HepG2 (cell line): ENCODE measurements around the gene TMC4. TPM values are rescaled to one million over a fixed set of nuclear protein-coding genes. Genes with fewer than 3 reads are reported as not detected.

Experiments
- ATAC-seq: fragments of 200-7000 bp; cut with Tn5 transposase; 3 replicates; pipeline ENCODE4 v1.9.1; 2020; ENCODE audit warnings: mild to moderate bottlenecking, moderate library complexity
- BruUV-seq: library from RNA; stranded (reverse); fragments of 400-500 nt; replicated peaks from 2 replicates; lab custom pipeline; 2021; lab: Mats Ljungman, UMichigan
- CTCF ChIA-PET: fragments of 300-600 bp; formaldehyde crosslinking; extraction: SDS; loops from one replicate; lab custom pipeline; 2021; ENCODE audit warnings: low total read pairs, inconsistent platforms, low intra/inter-chr PET ratio; lab: Yijun Ruan, JAX
- POLR2A ChIA-PET: fragments of 350-600 bp; sonication (Branson Sonifier 250); formaldehyde crosslinking; loops from one replicate; lab custom pipeline; 2020; ENCODE audit warnings: antibody characterized with exemption, inconsistent platforms; lab: Yijun Ruan, JAX
- DNase-seq: peaks from one replicate; pipeline ENCODE4 v3.0.0-alpha.2; 2015; ENCODE audit warnings: low spot score
- FAIRE-seq: peaks from 3 replicates; lab custom pipeline; 2011; peaks lifted over from hg19 to GRCh38; lab: Jason Lieb, UNC
- H2AFZ ChIP-seq: one replicate; pipeline ENCODE4 v1.6.1; 2011; ENCODE audit warnings: low read length, inconsistent platforms
- H3K27ac ChIP-seq: fragments of 300-600 bp; 3 replicates; pipeline ENCODE4 v1.8.0; 2011; ENCODE audit warnings: mixed run types, mild to moderate bottlenecking, mixed read lengths, low read length, inconsistent platforms; ENCODE audit not compliant: insufficient read depth; ENCODE audit errors: extremely low read length
- H3K27me3 ChIP-seq, 2 experiments: fragments of 200-600 bp in 1 of 2; 2 replicates in 1 of 2; 3 replicates in 1 of 2; pipeline versions ENCODE4 v1.6.0 to v1.8.0; 2011; ENCODE audit warnings: low read length in 2 of 2, mild to moderate bottlenecking in 2 of 2, moderate library complexity in 2 of 2, inconsistent platforms in 1 of 2; ENCODE audit not compliant: insufficient read depth in 2 of 2, control insufficient read depth in 1 of 2
- H3K36me3 ChIP-seq, 2 experiments: fragments of 200-600 bp in 1 of 2; replicated peaks in 1 of 2; 2 replicates in 1 of 2; 3 replicates in 1 of 2; pipeline versions ENCODE4 v1.5.1 to v1.8.0; 2011; ENCODE audit warnings: low read length in 2 of 2, inconsistent platforms in 1 of 2; ENCODE audit not compliant: insufficient read depth in 2 of 2, control insufficient read depth in 1 of 2
- H3K4me1 ChIP-seq: 2 replicates; pipeline ENCODE4 v1.5.1; 2012; ENCODE audit warnings: low read length, inconsistent platforms; ENCODE audit not compliant: insufficient read depth
- H3K4me2 ChIP-seq: 2 replicates; pipeline ENCODE4 v1.6.0; 2011; ENCODE audit warnings: low read depth, low read length, inconsistent platforms
- H3K4me3 ChIP-seq, 3 experiments: fragments of 200-600 bp in 1 of 3; sonication (generic), shearing (Covaris generic) in 1 of 3; replicated peaks in 1 of 3; 2 replicates each; pipeline ENCODE4 v1.5.1; 2011 to 2016; ENCODE audit warnings: low read length in 3 of 3, inconsistent platforms in 2 of 3, low read depth in 2 of 3, mild to moderate bottlenecking in 2 of 3, control low read depth in 1 of 3, mixed read lengths in 1 of 3; ENCODE audit not compliant: insufficient read depth in 1 of 3
- H3K79me2 ChIP-seq: one replicate; pipeline ENCODE4 v1.6.1; 2011; ENCODE audit warnings: low read length, inconsistent platforms; ENCODE audit not compliant: insufficient read depth
- H3K9ac ChIP-seq: 2 replicates; pipeline ENCODE4 v1.6.0; 2011; ENCODE audit warnings: mild to moderate bottlenecking, low read depth, low read length, inconsistent platforms; ENCODE audit not compliant: insufficient read depth
- H3K9me3 ChIP-seq: 2 replicates; pipeline ENCODE4 v1.5.1; 2012; ENCODE audit warnings: mild to moderate bottlenecking, low read length
- H4K20me1 ChIP-seq: 2 replicates; pipeline ENCODE4 v1.6.0; 2011; ENCODE audit warnings: inconsistent platforms, mild to moderate bottlenecking, low read length, moderate library complexity; ENCODE audit not compliant: insufficient read depth
- ARNT2 ChIP-seq: sonication (generic); formaldehyde crosslinking; IDR thresholded peaks from 2 replicates; pipeline ENCODE4 v1.8.0; 2022; ENCODE audit warnings: mild to moderate bottlenecking, low read depth, missing genetic modification reagents, moderate library complexity
- CREB1 ChIP-seq, 2 experiments: fragments of 450-650 bp in 1 of 2; IDR thresholded peaks; 2 replicates each; pipeline ENCODE4 v1.6.1; 2016 to 2017; ENCODE audit warnings: control low read depth in 1 of 2, mild to moderate bottlenecking in 1 of 2, missing compliant biosample characterization in 1 of 2, missing genetic modification characterization in 1 of 2
- EZH2 ChIP-seq: conservative IDR thresholded peaks from 2 replicates; pipeline ENCODE4 v1.6.1; 2012; ENCODE audit warnings: mild to moderate bottlenecking, low read depth, low read length, moderate library complexity
- SP4 ChIP-seq: sonication (generic); formaldehyde crosslinking; IDR thresholded peaks from 2 replicates; pipeline ENCODE4 v1.8.1; 2023; ENCODE audit warnings: mild to moderate bottlenecking, missing genetic modification reagents
- TARDBP ChIP-seq: sonication (generic); formaldehyde crosslinking; IDR thresholded peaks from 2 replicates; pipeline ENCODE4 v1.8.0; 2022; ENCODE audit warnings: mild to moderate bottlenecking, missing genetic modification reagents
- TBP ChIP-seq: sonication (generic); formaldehyde crosslinking; IDR thresholded peaks from 2 replicates; pipeline ENCODE4 v1.5.0; 2020; ENCODE audit warnings: missing genetic modification reagents
- ZNF274 ChIP-seq: sonication (generic); formaldehyde crosslinking; IDR thresholded peaks from 2 replicates; pipeline ENCODE4 v1.5.1; 2020; ENCODE audit warnings: mild to moderate bottlenecking, missing genetic modification reagents
- ZSCAN31 ChIP-seq: sonication (generic); formaldehyde crosslinking; IDR thresholded peaks from 2 replicates; pipeline ENCODE4 v1.5.0; 2020; ENCODE audit warnings: low read depth, mild to moderate bottlenecking, missing genetic modification reagents
- WGBS: methylation state at CpG from one replicate; pipeline ENCODE4 v1.1.6; 2017; ENCODE audit warnings: low lambda C conversion rate; 5-methylcytosine and 5-hydroxymethylcytosine counted together
- in situ Hi-C: cut with HindIII; loops from 2 replicates; pipeline ENCODE4 v1.10.0; 2017; ENCODE audit warnings: low pct_unique_long_range_greater_than_20kb; ENCODE audit not compliant: extremely low pct_ligation_motif_present
- intact Hi-C: fragments of 100-400 bp; cut with micrococcal nuclease; formaldehyde crosslinking; loops from one replicate; pipeline ENCODE4 v1.10.0; 2022; ENCODE audit not compliant: unreplicated experiment
- polyA plus RNA-seq, 8 experiments: library from polyadenylated mRNA; depleted of rRNA in 3 of 8; stranded (reverse) in 7 of 8; unstranded in 1 of 8; fragments of >200 nt; fragmentation: Illumina TruSeq in 4 of 8; extraction: Trizol in 4 of 8; gene quantifications; 2 replicates each; pipeline versions ENCODE4 v1.2.1 to v1.2.3, GENCODE V29; 2011 to 2016; ENCODE audit warnings: low read depth in 4 of 8, missing spikeins in 1 of 8, mixed read lengths in 1 of 8; ENCODE audit not compliant: insufficient read depth in 1 of 8
- total RNA-seq, 5 experiments: library from RNA; depleted of rRNA; stranded (reverse); fragments of >200 nt; fragmentation: Illumina TruSeq; extraction: Trizol; gene quantifications; 2 replicates each; pipeline ENCODE4 v1.2.3, GENCODE V29; 2016; ENCODE audit warnings: low read depth in 1 of 5

TMC4 gene
- total and polyA plus RNA-seq, 2 of the 13 experiments (the other 11 are each of a cell fraction or from before 2014, with no cell fraction given) = 0.13 to 0.24 TPM

DNA sequence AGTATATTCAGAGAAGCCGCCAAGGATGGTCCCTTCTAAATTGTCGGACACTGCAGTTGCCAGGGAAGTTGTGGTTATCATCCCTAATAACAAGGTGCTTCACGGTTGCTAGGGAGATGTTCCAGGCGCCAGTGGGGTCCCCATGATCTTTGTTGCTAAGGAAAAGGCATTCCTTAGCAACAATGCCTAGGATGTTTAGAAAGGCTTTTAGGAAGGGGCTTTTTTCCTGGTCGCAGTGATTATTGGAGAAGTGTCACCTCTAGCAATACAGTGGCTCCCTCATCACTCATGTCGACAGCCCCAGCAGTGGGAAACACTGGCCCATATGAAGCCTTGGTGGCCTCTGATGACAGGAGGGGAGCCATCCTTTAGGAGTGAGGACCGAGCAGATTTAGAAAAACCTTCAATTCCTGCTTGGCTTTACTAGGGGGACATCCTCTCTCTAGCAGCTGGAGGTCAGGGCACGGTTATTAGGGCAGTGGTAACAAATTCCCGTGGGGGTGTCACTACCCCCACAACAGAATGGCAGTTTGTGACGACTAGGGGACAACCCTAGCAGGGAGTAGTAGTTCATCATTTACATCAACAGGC, 6.4 kb upstream of the TMC4 start:
- DNase-seq (no peak), FAIRE-seq (no peak), ATAC-seq (no peak)
- Histone ChIP-seq H2AFZ (no peak overlapping the region), H3K27me3 (no peaks in the 10 kb centered on the region), H3K36me3 (peaks cover 1 to 11% of the 10 kb centered on the region in 2 experiments; a peak in 3 of 5 replicates), H3K9me3 (no peaks in the 10 kb centered on the region), H3K9ac (no peak overlapping the region), H3K4me1 (no peaks in the 10 kb centered on the region), H4K20me1 (peaks cover 5% of the 10 kb centered on the region; the same call in 1 of the 2 replicates), H3K79me2 (no peaks in the 10 kb centered on the region), H3K4me2 (no peak overlapping the region), H3K27ac (peak overlapping the region; percentile 2), H3K4me3 (no peak overlapping the region)
- 86% methylated on average over 4 of the region's 10 CpGs for WGBS
- ChIA-PET POLR2A (interaction anchor here (1.2 kb wide), 1 partner anchor 43 kb away, joined by 4 read pairs; no protein-coding TSS in a partner anchor), CTCF (no interaction called here)
- intact Hi-C loops = no loop called here
- TF ChIP-seq EZH2 (no peak), ZSCAN31 (CRISPR knock-in tag) (no peak), ZNF274 (CRISPR knock-in tag) (no peak), TARDBP (CRISPR knock-in tag) (no peak), TBP (no peak), CREB1 (IDR thresholded peaks at IDR 0.05) (no peak), CREB1 (CRISPR knock-in tag; IDR thresholded peaks at IDR 0.05) (no peak), ARNT2 (CRISPR knock-in tag) (no peak), SP4 (no peak)
- in situ Hi-C loops = no loop called here
- BruUV-seq = no TSS peak
